ENCODE results near the gene MYORG.
"Not testable (repeated sequence)": the region's sequence is repeated elsewhere in the genome, so short reads cannot be mapped to it uniquely, and the experiment has no call there.

The MYORG gene

GRCh38 chr9:34368796-34369195 is 7.9 kb downstream of the MYORG start:
- not testable (repeated sequence) for DNase-seq (ENCODE audit: low read depth)

GRCh38 chr9:34367751-34368410 is 8.8 kb downstream of the MYORG start:
- not testable (repeated sequence) for DNase-seq (ENCODE audit: low read depth)

DNA sequence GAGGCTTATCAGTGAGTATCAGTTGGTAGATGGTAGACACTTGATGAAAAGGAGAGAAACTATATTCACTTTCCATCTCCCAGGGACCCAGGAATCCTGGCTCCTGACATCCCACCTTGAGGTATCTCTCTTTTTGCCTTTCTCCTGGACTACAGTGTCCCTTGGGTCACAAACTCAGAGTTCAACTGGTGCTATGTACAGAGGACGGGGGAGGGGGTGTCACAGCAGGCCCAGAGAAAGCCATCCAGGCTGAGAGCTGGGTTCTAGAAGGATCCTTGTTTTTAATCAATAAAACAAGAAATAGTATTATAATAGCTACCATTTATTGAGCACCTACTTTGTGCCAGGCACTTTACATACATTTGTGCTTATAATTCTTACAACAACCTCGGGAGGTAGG is 10.3 kb downstream of the MYORG start:
- DNase-seq (ENCODE audit: low read depth): no peak

DNA sequence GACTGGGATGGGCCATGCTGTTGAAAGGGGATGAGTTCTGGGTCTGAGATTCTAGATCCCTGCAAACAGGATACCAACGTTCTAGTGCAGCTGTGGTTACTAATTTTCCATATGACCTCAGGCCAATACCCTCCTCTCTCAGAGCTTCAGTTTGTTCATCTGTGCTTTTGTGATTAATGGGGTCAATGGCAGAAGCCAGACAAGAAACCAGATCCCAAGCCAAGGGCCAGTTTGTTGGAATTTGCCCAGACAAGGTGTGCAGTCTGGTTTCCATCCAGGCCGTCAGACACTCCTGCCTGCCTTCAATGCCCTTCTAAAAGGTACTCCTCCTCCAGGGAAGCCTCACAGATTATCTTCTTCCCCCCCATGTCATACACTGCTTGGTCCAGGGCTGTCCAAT is 11.4 kb downstream of the MYORG start:
- DNase-seq (ENCODE audit: low read depth): no peak

- DNase-seq (ENCODE audit: low read depth): no peak
These were observed 12.9 kb downstream of the MYORG start for GRCh38 chr9:34363619-34364351.

- no peak for DNase-seq (ENCODE audit: low read depth)
These were observed 14.0 kb downstream of the MYORG start for GRCh38 chr9:34362614-34363214.

- not testable (repeated sequence) for DNase-seq (ENCODE audit: low read depth)
These were observed 23.7 kb downstream of the MYORG start for GRCh38 chr9:34352957-34353356.

DNA sequence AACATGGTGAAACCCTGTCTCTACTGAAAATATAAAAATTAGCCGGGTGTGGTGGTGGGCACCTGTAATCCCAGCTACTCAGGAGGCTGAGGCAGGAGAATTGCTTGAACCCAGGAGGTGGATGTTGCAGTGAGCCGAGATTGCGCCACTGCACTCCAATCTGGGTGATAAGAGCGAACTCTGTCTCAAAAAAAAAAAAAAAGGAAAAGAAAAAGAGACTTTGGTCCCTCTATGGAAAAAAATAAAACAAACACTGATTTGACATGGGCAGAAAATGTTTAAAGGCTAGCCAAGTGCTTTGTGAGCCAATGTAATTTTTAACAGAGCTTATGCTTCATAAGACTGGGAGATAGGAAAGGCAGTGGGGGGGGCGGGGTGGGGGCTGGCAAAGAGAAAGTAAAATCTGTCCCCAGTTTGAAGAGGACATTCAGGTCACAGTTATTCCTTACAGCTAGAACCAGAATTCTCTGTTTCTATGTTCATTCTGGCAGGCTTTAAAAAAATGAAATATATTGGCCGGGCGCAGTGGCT is 24.5 kb downstream of the MYORG start:
- not testable (repeated sequence) for DNase-seq (ENCODE audit: low read depth)

GRCh38 chr9:34349324-34349723 is 27.4 kb downstream of the MYORG start:
- no peak for DNase-seq (ENCODE audit: low read depth)

DNA sequence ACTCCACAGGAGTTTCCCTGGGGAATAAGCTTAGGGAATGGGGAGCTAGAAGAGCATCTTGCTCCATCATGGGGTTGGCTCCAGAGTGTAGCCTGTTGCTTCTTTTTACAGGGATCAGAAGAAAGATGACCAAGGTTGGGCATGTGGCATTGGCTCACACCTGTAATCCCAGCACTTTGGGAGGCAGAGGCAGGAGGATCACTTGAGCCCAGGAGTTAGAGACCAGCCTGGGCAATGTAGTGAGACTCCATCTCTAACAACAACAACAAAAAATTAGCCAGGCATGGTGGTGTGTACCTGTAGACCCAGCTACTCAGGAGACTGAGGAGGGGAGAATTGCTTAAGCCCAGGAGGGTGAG is 28.9 kb downstream of the MYORG start:
- no peak for DNase-seq (ENCODE audit: low read depth)

DNA sequence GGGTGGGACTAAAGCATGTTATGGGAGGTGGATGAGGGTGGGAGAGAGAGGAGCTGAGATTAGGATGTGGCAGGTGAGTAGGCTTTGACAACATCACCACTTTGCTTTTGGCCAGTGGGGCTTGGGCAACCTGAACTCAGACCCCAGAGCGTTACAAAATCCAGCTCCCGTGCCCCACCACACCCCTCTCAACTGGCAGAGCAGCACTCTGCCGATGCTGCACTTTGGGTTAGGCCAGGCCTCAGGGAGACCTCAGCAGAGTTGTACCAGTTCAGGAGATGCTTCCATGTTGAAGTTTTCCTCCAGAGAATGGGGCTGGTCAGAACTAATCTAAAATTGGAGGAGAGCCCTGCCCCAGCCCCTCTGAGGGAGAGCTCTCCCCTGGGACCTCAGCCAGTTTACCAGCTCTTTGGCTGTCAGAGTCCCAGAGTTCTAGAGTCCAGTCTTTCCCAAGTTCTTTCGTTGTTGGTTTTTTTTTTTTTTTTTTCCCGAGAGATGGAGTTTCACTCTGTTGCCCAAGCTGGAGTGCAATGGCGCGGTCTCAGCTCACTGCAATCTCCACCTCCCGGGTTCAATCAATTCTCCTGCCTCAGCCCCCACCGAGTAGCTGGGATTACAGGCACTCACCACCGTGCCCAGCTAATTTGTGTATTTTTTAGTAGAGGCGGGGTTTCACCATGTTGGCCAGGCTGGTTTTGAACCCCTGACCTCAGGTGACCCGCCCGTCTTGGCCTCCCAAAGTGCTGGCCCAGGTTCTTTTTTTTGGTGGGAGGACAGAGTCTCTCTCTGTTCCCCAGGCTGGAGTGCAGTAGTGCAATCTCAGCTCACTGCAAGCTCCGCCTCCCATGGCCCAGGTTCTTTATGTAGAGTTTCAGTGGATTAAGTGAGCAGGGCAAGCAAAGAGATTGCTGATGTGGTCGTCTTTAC is 29.6 kb downstream of the MYORG start:
- DNase-seq (ENCODE audit: low read depth): no peak

DNA sequence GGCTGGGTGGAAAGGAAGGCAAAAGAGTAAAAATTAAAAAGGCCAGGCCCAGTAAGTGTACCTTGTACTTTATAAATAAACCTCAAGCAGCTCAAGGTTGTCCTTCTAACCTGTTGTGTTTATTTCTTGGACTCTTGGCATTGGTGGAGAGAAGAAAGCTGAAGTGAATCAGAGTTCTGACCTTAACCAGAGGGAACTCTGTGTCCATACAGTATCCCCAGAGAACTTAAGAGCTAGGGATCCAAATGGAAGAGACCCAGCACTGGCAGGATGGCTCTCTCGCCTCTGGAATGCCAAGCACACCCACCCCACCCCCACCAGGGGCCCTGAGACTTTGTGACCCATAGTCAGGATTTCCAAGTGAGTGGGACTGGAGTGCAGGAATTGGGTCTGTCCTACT is 33.1 kb downstream of the MYORG start:
- no peak for DNase-seq (ENCODE audit: low read depth)

GRCh38 chr9:34343090-34343489 is 33.6 kb downstream of the MYORG start:
- no peak for DNase-seq (ENCODE audit: low read depth)

- no peak for DNase-seq (ENCODE audit: low read depth)
These were observed 34.9 kb downstream of the MYORG start for GRCh38 chr9:34341659-34342295.

DNA sequence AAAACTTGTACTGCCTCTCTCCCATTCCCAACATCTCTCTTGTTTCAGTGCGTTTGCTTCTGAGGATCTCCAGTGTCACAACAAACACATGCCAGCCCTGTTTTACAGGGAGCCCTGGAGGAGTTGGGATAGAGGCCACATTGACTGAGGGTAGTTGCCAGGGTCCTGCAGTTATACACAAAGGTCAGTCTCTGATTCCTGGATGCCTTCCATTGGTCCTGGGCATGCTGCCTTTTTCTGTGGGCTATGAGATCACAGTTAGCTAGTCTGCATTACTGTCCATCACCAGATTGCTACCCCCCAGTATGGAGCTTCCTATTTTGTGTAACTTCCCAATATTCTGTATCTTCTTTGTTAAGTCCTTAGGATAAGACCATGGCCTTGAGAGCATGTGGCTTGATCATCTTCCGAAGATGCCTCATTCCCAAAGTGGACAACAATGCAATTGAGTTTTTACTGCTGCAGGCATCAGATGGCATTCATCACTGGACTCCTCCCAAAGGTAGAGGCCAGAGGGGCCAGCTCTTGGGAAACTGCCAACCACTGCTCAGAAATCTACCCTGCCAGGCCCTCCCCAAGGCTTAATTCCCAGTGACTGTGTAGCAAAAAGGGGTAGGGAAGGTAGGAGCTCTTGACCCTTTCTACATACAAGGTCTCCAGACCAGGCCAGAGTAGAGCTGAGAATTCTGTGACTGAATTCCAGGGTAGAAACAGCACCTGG is 37.9 kb downstream of the MYORG start:
- DNase-seq (ENCODE audit: low read depth): no peak

DNA sequence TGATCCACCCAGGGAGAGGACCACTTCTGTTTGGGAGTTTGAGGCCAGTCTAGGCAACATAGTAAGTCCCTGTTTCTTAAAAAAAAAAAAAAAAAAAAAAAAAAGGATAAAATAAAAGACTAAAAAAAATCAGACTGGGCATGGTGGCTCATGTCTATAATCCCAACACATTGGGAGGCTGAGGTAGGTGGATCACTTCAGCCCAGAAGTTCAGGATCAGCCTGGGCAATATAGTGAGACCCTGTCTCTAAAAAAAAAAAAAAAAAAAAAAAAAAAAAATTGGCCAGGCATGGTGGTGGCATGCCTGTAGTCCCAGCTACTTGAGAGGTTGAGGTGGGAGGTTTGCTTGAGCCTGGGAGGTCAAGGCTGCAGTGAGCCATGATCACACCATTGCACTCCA is 38.6 kb downstream of the MYORG start:
- not testable (repeated sequence) for DNase-seq (ENCODE audit: low read depth)

DNA sequence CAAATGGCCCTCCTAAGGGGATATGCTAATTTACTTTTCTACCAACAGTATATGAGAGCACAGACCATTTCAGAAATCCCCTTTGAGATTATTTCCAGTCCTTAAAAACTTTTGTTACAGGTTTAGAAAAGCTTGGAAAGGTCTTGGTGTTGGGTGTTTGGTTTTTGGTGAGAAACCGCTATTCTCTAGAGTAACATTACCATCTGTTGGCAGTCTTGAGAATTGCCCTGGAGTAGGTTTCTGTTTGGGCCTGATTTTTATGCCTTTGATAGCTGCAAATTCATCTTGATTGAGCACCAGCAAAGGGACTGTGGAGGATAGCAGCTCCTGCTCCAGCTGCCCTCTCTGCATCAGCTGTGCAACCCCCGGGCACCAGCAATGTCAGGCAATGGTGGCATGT is 39.3 kb downstream of the MYORG start:
- peak; percentile 15 for DNase-seq (ENCODE audit: low read depth)

GRCh38 chr9:34335376-34335775 is 41.3 kb downstream of the MYORG start:
- DNase-seq (ENCODE audit: low read depth): no peak

GRCh38 chr9:34334916-34335315 is 41.8 kb downstream of the MYORG start:
- DNase-seq (ENCODE audit: low read depth): no peak

GRCh38 chr9:34334337-34334824 is 42.3 kb downstream of the MYORG start:
- no peak for DNase-seq (ENCODE audit: low read depth)

GRCh38 chr9:34333836-34334235 is 42.9 kb downstream of the MYORG start:
- DNase-seq (ENCODE audit: low read depth): no peak
